ENCODE results near the gene DEFB131B.
"Not testable (repeated sequence)": the region's sequence is repeated elsewhere in the genome, so short reads cannot be mapped to it uniquely, and the experiment has no call there.

Gene DEFB131B

GRCh38 chr11:71889181-71889872 lies 11.1 kb downstream of the DEFB131B start:
- CTCF ChIA-PET, POLR2A ChIA-PET: not testable (repeated sequence)

GRCh38 chr11:71895961-71896360 lies 17.7 kb downstream of the DEFB131B start:
- CTCF ChIA-PET: no interaction called here
- DNase-seq (ENCODE audit: extremely low spot score): no peak
- TF ChIP-seq CTCF (IDR thresholded peaks at IDR 0.05; ENCODE audit: control extremely low read depth, extremely low read depth, low read depth, missing control alignments): no peak
- POLR2A ChIA-PET: no interaction called here

More at GRCh38 chr11:71889181-71889872, 11.1 kb downstream of the DEFB131B start:
- DNase-seq (ENCODE audit: extremely low spot score): not testable (repeated sequence)

GRCh38 chr11:71901137-71901536 lies 22.9 kb downstream of the DEFB131B start:
- POLR2A ChIA-PET; DNase-seq (ENCODE audit: extremely low spot score); CTCF ChIA-PET: not testable (repeated sequence)

- DNase-seq (ENCODE audit: extremely low spot score): no peak
- TF ChIP-seq CTCF (IDR thresholded peaks at IDR 0.05; ENCODE audit: control extremely low read depth, extremely low read depth, low read depth, missing control alignments): no peak
- CTCF ChIA-PET: no interaction called here
- POLR2A ChIA-PET: no interaction called here
Observed at GRCh38 chr11:71908218-71908617, 30.0 kb downstream of the DEFB131B start.

GRCh38 chr11:71910775-71911174 lies 32.5 kb downstream of the DEFB131B start:
- POLR2A ChIA-PET; DNase-seq (ENCODE audit: extremely low spot score): not testable (repeated sequence)
- CTCF ChIA-PET: interaction anchor here (1.5 kb wide), 1 partner anchor 110 kb away, joined by 4 read pairs; no protein-coding TSS in a partner anchor

GRCh38 chr11:71911321-71911985 lies 33.2 kb downstream of the DEFB131B start:
- POLR2A ChIA-PET; DNase-seq (ENCODE audit: extremely low spot score): not testable (repeated sequence)
- TF ChIP-seq CTCF (IDR thresholded peaks at IDR 0.05; ENCODE audit: control extremely low read depth, extremely low read depth, low read depth, missing control alignments): peak; percentile 33
- CTCF ChIA-PET: interaction anchor here (0.9 to 1.5 kb wide), 4 partner anchors 17 to 189 kb away, joined by 3 to 4 read pairs (median 3); partner anchors contain the start of gene XNDC1N

- DNase-seq (ENCODE audit: extremely low spot score); POLR2A ChIA-PET: not testable (repeated sequence)
- CTCF ChIA-PET: interaction anchor here (0.9 to 1.5 kb wide), 4 partner anchors 16 to 189 kb away, joined by 3 to 4 read pairs (median 3); partner anchors contain the start of gene XNDC1N
Observed at GRCh38 chr11:71911986-71912340, 33.7 kb downstream of the DEFB131B start.

GRCh38 chr11:71913756-71914526 lies 35.7 kb downstream of the DEFB131B start:
- POLR2A ChIA-PET: interaction anchor here (0.7 kb wide), 1 partner anchor 179 kb away, joined by 3 read pairs; no protein-coding TSS in a partner anchor
- no peak for DNase-seq (ENCODE audit: extremely low spot score)
- CTCF ChIA-PET: interaction anchor here (1.0 kb wide), 1 partner anchor 14 kb away, joined by 3 read pairs; the partner anchor contains the start of gene XNDC1N
- no peak for TF ChIP-seq CTCF (IDR thresholded peaks at IDR 0.05; ENCODE audit: control extremely low read depth, extremely low read depth, low read depth, missing control alignments)
